Activated CD8-positive, alpha-beta memory T cell treated with anti-CD3 and anti-CD28 coated beads, Interleukin-2, amount 50 U/mL, for 4 hours (primary cell): ENCODE measurements around the gene JPT1.
"Not testable (repeated sequence)": the region's sequence is repeated elsewhere in the genome, so short reads cannot be mapped to it uniquely, and the experiment has no call there.

Experiments
- DNase-seq: peaks from one replicate; pipeline ENCODE4 v3.0.0-alpha.2; 2020

The JPT1 gene

GRCh38 chr17:75155191-75155601 is 884 bp upstream of the JPT1 start:
- DNase-seq = no peak

- DNase-seq = no peak
Observed at GRCh38 chr17:75153780-75154194, 525 bp downstream of the JPT1 start.

- no peak for DNase-seq
Observed at GRCh38 chr17:75152922-75153779, 1.2 kb downstream of the JPT1 start.

DNA sequence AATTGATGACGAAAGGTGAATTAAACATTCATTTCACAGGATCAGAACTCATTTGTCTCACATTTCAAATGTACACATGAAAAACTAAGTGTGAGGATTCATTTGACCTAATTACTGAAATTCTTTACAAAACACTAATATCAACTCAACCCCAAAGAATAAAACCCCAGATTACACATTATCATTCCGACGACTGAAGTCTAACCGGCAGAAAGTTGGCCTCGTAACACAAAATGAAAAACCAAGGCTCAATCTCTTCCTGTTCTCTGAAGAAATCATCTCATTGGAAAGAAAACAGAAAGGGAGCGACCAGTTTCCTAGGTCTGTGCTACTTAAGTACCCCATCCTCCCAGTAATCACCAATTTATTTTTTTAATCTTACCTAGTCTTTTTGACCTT is 1.8 kb downstream of the JPT1 start:
- DNase-seq = no peak

DNA sequence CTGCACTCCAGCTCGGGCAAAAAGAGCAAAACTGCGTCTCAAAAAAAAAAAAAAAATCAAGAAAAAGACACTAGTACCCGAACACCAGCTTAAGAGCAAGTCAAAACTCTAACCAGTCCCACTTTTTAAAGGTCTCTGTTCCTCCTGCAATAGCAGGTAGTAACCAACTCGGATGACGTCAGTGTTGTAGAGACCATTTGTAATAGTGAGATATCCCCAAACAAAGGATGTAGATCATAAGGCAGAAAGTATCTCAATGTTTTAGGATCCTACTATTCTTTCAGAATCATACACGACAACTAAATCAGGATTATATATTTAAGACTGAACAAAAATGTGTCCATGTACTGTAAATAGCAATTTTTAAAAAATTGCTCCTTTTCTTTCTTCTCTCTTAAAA is 2.4 kb downstream of the JPT1 start:
- DNase-seq = no peak

GRCh38 chr17:75147878-75148546 is 6.3 kb downstream of the JPT1 start:
- no peak for DNase-seq

DNA sequence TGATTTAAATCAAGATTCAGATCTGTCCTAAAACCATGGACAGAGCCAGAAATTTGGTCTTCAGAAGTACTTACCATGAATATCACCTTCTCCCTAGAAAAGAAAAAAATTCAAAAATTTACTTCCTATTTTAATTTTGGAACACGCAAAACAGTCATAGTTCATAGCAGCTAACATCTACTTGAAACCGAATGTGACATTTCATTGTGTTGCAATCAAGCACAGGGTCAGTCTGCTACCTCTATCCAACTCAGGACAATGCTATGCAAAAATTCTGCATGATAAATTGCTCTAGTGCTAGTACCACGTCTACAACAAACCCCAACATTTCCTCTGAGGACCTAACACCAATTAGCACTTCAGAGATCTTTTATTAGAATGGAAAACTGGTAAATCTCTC is 7.7 kb downstream of the JPT1 start:
- DNase-seq = no peak

- DNase-seq = no peak
Observed at GRCh38 chr17:75144816-75145512, 9.3 kb downstream of the JPT1 start.

DNA sequence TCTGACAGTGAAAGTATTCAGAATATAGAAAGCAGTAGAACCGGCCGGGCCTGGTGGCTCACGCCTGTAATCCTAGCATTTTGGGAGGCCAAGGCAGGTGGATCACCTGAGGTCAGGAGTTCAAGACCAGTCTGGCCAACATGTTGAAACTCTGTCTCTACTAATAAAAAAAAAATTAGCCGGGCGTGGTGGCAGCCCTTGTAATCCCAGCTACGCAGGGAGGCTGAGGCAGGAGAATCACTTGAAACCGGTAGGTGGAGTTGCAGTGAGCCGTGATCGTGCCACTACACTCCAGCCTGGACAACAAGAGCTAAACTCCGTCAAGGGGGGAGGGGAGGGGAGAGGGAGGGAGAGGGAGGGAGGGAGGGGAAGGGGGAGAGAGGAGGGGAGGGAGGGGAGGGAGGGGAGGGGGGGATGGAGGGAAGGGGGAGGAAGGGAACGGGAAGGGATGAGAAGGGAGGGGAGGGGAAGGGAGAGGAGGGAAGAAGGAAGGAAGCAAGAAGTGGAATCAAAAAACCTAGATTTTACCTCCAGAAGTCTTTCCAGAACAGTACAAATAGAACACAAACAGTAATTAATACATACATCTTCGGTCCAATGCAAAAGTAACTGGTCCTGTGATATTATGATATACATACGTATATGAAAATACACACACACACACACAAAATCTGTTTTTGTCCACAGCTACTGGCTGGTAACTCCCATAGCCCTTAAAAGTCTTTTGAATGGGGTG is 11.9 kb downstream of the JPT1 start:
- DNase-seq = no peak

GRCh38 chr17:75138519-75138918 is 15.8 kb downstream of the JPT1 start:
- no peak for DNase-seq

DNA sequence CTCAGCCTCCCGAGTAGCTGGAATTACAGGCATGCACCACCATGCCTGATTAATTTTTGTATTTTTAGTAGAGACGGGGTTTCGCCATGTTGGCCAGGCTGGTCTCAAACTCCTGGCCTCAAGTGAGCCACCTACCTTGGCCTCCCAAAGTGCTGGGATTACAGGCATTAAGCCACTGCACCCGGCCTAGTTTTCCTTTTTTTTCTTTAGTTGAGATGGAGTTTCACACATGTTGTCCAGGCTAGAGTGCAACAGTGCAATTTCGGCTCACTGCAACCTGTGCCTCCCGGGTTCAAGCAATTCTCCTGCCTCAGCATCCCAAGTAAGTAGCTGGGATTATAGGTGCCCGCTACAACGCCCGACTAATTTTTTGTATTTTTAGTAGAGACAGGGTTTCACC is 16.6 kb downstream of the JPT1 start:
- not testable (repeated sequence) for DNase-seq

GRCh38 chr17:75135946-75136345 is 18.4 kb downstream of the JPT1 start:
- no peak for DNase-seq

GRCh38 chr17:75135452-75135851 is 18.9 kb downstream of the JPT1 start:
- no peak for DNase-seq

DNA sequence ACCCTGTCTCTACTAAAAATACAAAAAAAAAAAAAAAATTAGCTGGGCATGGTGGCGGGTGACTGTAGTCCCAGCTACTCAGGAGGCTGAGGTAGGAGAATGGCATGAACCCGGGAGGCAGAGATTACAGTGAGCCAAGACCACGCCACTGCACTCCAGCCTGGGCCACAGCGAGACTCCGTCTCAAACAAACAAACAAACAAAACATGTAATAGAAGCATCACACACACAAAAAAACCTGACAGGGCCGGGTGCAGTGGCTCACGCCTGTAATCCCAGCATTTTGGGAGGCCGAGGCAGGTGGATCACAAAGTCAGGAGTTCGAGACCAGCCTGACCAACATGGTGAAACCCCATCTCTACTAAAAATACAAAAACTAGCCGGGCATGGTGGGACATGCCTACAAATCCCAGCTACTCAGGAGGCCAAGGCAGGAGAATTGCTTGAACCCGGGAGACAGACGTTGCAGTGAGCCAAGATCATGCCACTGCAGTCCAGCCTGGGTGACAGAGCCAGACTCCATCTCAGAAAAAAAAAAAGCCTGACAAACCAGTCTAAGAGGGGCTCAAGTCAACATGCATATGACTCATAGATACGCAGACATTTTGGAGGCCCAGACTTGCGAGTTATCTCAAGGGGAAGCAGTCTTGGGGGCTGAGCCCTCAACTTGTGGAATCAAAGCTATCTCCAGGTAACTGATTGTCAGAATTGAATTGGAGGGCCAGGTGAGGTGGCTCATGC is 20.5 kb downstream of the JPT1 start:
- DNase-seq = not testable (repeated sequence)

DNA sequence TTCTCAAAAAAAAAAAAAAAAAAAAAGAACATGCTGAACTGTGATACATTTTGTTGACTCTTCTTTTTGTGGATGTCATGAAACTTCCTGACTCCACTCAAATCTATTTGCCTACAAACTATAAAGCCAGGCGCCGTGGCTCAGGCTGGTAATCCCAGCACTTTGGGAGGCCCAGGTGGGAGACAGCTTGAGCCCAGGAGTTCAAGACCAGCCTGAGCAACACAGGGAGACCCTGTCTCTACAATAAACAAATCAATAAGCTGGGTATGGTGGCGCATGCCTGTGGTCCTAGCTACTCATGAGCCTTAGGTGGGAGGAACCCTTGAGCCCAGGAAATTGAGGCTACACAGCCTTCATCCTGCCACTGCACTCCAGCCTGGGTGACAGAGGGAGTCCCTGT is 21.3 kb downstream of the JPT1 start:
- no peak for DNase-seq

DNA sequence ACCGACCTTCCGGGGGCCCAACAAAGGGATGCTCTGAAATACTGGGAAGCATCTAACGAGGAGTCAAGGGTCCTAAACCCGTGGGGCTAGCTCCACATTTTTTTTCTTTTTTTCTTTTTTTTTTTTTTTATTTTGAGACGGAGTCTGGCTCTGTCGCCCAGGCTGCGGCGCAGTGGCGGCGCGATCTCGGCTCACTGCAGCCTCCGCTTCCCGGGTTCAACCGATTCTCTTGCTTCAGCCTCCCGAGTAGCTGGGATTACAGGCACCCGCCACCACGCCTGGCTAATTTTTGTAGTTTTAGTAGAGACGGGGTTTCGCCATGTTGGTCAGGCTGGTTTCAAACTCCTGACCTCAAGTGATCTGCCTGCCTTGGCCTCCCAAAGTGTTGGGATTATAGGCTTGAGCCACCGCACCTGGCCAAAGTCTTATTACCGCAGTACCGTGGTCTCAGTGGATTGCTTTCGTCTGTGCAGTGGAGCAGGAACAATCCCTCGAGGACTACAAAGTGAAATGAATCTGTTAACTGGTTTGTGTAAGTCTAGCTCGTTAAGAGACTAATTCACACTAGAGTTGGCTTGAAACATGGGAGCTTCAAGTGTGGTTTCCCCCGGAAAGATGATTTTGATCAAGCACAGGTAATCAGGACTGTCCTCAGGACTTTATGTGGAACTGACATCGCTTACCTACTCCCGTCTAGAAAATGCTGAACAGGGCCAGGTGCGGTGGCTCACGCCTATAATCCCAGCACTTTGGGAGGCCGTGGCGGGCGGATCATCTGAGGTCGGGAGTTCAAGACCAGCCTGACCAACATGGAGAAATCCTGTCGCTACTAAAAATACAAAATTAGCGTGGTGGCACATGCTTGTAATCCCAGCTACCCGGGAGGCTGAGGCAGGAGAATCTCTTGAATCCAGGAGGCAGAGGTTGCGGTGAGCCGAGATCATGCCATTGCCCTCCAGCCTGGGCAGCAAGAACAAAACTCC is 22.0 kb downstream of the JPT1 start:
- DNase-seq = not testable (repeated sequence)

DNA sequence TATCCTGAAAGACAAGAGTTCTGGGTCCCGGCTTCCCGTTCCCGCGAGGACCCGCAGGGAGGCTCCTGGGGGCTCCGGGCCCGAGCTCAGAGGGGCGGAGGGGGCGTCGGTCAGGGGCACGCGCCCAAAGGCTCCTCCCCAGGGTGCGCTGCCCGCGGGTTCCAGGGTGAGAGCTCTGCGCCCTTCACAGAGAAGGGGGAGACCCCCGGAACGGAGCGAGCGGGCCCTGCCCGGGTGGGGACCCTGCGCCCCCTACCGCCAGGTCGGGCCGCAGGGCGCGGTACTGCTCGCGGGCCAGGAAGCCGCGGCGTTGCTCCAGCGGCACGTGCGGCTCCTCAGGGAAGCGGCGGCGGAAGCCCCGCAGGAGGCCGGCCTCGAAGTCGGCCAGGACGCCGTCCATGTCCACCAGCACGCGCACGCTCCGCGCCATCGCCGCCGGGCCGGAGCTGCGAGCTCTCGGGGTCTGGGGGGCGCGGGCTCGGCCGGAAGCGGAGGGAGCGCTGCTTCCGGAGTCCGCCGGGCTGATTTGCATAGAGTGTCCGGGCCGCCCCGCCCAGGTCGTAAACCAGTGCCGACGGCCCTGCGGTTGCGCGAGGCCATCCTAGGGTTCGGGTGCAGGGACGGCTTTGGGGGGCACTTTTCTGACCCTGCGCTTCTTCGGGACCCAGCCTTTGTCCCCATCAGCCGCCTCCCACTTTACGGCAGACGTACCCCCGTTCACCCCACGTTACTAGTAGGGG is 22.9 kb downstream of the JPT1 start, which contains the start of gene NT5C:
TSS of gene NT5C (minus strand) at position 465 of the 740 bp plus-strand sequence. CDS start at position 430, 35 bp downstream.
- DNase-seq = peak; percentile 71

- DNase-seq = peak; percentile 58
Observed at GRCh38 chr17:75130632-75131277, 23.6 kb downstream of the JPT1 start.

DNA sequence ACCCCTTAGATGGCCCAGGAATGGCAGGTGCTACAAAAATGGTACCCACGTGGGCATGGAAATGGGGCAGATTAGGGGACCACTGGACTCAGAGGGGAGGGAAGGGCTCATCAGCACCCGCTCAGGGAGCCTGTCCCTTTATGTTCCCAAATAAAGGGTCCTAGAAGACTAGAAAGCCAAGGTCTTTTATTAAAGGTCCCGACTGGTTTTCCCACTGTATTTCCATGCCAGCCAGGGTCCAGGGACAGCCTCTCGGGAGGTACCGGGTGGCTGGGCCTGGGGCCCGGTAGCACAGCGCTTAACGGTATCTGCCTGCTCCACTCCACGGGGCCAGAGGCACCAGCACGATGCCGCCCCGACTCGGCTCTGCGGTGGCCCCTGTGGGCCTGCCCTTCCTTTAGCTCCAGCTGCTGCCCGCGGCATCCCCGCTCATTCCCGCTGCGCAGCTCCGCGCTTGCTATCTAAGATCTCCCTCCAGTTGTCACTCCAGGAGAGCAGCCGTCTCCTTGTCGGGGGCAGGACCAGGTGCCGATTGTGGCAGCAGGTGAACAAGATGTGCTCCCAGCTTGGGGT is 24.2 kb downstream of the JPT1 start:
- no peak for DNase-seq
